H9 (cell line): Measurements from ENCODE around the gene GRIA4. TPM values are rescaled to one million over a fixed set of nuclear protein-coding genes. Genes with fewer than 3 reads are reported as not detected.

Experiments used
- DNase-seq: peaks from one replicate; pipeline ENCODE4 v3.0.0-alpha.2; 2017
- H2AFZ ChIP-seq: one replicate; pipeline ENCODE4 v1.6.1; 2013; ENCODE audit warnings: mild to moderate bottlenecking, low read length, control low read depth, moderate library complexity
- H2AK5ac ChIP-seq: 2 replicates; pipeline ENCODE4 v1.6.1; 2013; ENCODE audit warnings: low read length, control low read depth, mixed read lengths; ENCODE audit not compliant: insufficient read length
- H2BK120ac ChIP-seq: one replicate; pipeline ENCODE4 v1.6.1; 2013; ENCODE audit warnings: low read depth, mild to moderate bottlenecking, low read length, control low read depth, inconsistent platforms; ENCODE audit not compliant: poor library complexity, severe bottlenecking
- H2BK12ac ChIP-seq: 2 replicates; pipeline ENCODE4 v1.6.1; 2013; ENCODE audit warnings: low read length, control low read depth, mixed read lengths, low read depth; ENCODE audit not compliant: insufficient read length
- H2BK15ac ChIP-seq: 2 replicates; pipeline ENCODE4 v1.6.1; 2013; ENCODE audit warnings: low read depth, low read length, control low read depth
- H2BK20ac ChIP-seq: one replicate; pipeline ENCODE4 v1.6.1; 2013; ENCODE audit warnings: low read depth, mild to moderate bottlenecking, low read length, control low read depth, inconsistent platforms; ENCODE audit not compliant: poor library complexity, severe bottlenecking
- H2BK5ac ChIP-seq: 2 replicates; pipeline ENCODE4 v1.6.1; 2013; ENCODE audit warnings: low read length, control low read depth, mixed read lengths; ENCODE audit not compliant: insufficient read length
- H3K14ac ChIP-seq: 2 replicates; pipeline ENCODE4 v1.6.1; 2013; ENCODE audit warnings: low read length, control low read depth; ENCODE audit not compliant: insufficient read depth
- H3K18ac ChIP-seq: 2 replicates; pipeline ENCODE4 v1.6.1; 2013; ENCODE audit warnings: low read depth, mild to moderate bottlenecking, mixed read lengths, low read length, control low read depth; ENCODE audit not compliant: insufficient read length
- H3K23ac ChIP-seq: 2 replicates; pipeline ENCODE4 v1.6.1; 2013; ENCODE audit warnings: low read length, control low read depth, mixed read lengths, low read depth; ENCODE audit not compliant: insufficient read length
- H3K23me2 ChIP-seq: 2 replicates; pipeline ENCODE4 v1.6.1; 2013; ENCODE audit warnings: low read depth, mild to moderate bottlenecking, mixed read lengths, low read length, control low read depth; ENCODE audit not compliant: insufficient read length, poor library complexity, severe bottlenecking
- H3K27ac ChIP-seq: 2 replicates; pipeline ENCODE4 v1.5.1; 2013; ENCODE audit warnings: low read length, control low read depth, mixed read lengths, low read depth; ENCODE audit not compliant: insufficient read length
- H3K27me3 ChIP-seq: 2 replicates; pipeline ENCODE4 v1.6.1; 2013; ENCODE audit warnings: low read length, control low read depth, inconsistent platforms; ENCODE audit not compliant: insufficient read depth
- H3K4ac ChIP-seq: 2 replicates; pipeline ENCODE4 v1.6.1; 2013; ENCODE audit warnings: low read depth, mild to moderate bottlenecking, control low read depth, inconsistent platforms, low read length, moderate library complexity
- H3K4me1 ChIP-seq: 2 replicates; pipeline ENCODE4 v1.6.1; 2013; ENCODE audit warnings: low read length, control low read depth, inconsistent platforms; ENCODE audit not compliant: insufficient read depth
- H3K4me2 ChIP-seq: 2 replicates; pipeline ENCODE4 v1.6.1; 2013; ENCODE audit warnings: low read length, control low read depth, mixed read lengths; ENCODE audit not compliant: insufficient read length, insufficient read depth
- H3K56ac ChIP-seq: 2 replicates; pipeline ENCODE4 v1.6.1; 2013; ENCODE audit warnings: low read depth, mild to moderate bottlenecking, mixed read lengths, low read length, control low read depth; ENCODE audit not compliant: insufficient read length
- H3K79me1 ChIP-seq: 2 replicates; pipeline ENCODE4 v1.6.1; 2013; ENCODE audit warnings: low read depth, mild to moderate bottlenecking, moderate library complexity, low read length, control low read depth, inconsistent platforms; ENCODE audit not compliant: insufficient read depth, poor library complexity, severe bottlenecking
- H3K79me2 ChIP-seq: 2 replicates; pipeline ENCODE4 v1.6.1; 2013; ENCODE audit warnings: low read length, control low read depth, inconsistent platforms; ENCODE audit not compliant: insufficient read depth
- H3K9ac ChIP-seq: 2 replicates; pipeline ENCODE4 v1.6.1; 2013; ENCODE audit warnings: low read length, control low read depth, mixed read lengths; ENCODE audit not compliant: insufficient read length; ENCODE audit errors: extremely low read depth
- H3K9me3 ChIP-seq: one replicate; pipeline ENCODE4 v1.6.1; 2013; ENCODE audit warnings: low read depth, low read length, inconsistent platforms; ENCODE audit not compliant: control insufficient read depth
- H3T11ph ChIP-seq: one replicate; pipeline ENCODE4 v1.6.1; 2013; ENCODE audit warnings: mild to moderate bottlenecking, low read length, control low read depth, inconsistent platforms
- H4K20me1 ChIP-seq: one replicate; pipeline ENCODE4 v1.6.1; 2013; ENCODE audit not compliant: control insufficient read depth, insufficient read length, insufficient read depth
- H4K5ac ChIP-seq: 2 replicates; pipeline ENCODE4 v1.6.1; 2013; ENCODE audit warnings: low read depth, mild to moderate bottlenecking, mixed read lengths, low read length, control low read depth; ENCODE audit not compliant: insufficient read length
- H4K8ac ChIP-seq: replicated peaks from 2 replicates; pipeline ENCODE4 v1.6.1; 2013; ENCODE audit warnings: low read length, control low read depth, mixed read lengths, low read depth; ENCODE audit not compliant: insufficient read length
- H4K91ac ChIP-seq: 2 replicates; pipeline ENCODE4 v1.6.1; 2013; ENCODE audit warnings: low read depth, mild to moderate bottlenecking, moderate library complexity, mixed read lengths, low read length, control low read depth; ENCODE audit not compliant: insufficient read length
- H3K27ac Mint-ChIP-seq, 3 experiments: 2 replicates in 2 of 3; 3 replicates in 1 of 3; pipeline ENCODE4 v1.8.0; 2020 to 2021; ENCODE audit warnings: mixed read lengths in 3 of 3, mild to moderate bottlenecking in 1 of 3, moderate library complexity in 1 of 3
- H3K27me3 Mint-ChIP-seq: 2 replicates; pipeline ENCODE4 v1.8.0; 2021; ENCODE audit warnings: low read depth, mild to moderate bottlenecking, moderate library complexity, mixed read lengths
- H3K36me3 Mint-ChIP-seq, 3 experiments: 2 replicates in 2 of 3; 3 replicates in 1 of 3; pipeline ENCODE4 v1.8.0; 2020 to 2021; ENCODE audit warnings: low read depth in 3 of 3, mixed read lengths in 3 of 3; ENCODE audit not compliant: insufficient read depth in 1 of 3
- H3K4me1 Mint-ChIP-seq, 2 experiments: 2 replicates each; pipeline ENCODE4 v1.8.0; 2020; ENCODE audit warnings: mixed read lengths in 2 of 2
- H3K4me3 Mint-ChIP-seq, 2 experiments: 2 replicates in 1 of 2; 3 replicates in 1 of 2; pipeline ENCODE4 v1.8.0; 2020 to 2021; ENCODE audit warnings: mild to moderate bottlenecking in 2 of 2, mixed read lengths in 2 of 2, moderate library complexity in 1 of 2
- H3K9me3 Mint-ChIP-seq, 2 experiments: 2 replicates in 1 of 2; 3 replicates in 1 of 2; pipeline ENCODE4 v1.8.0; 2020; ENCODE audit warnings: mild to moderate bottlenecking in 2 of 2, mixed read lengths in 2 of 2, moderate library complexity in 1 of 2
- WGBS: extraction: QIAGEN DNeasy Blood & Tissue Kit; methylation state at CpG from one replicate; pipeline ENCODE4 v1.1.7; 2013; ENCODE audit warnings: missing lambda C conversion rate, low lambda C conversion rate, mixed read lengths; ENCODE audit not compliant: insufficient read length; ENCODE audit errors: extremely low coverage; 5-methylcytosine and 5-hydroxymethylcytosine counted together
- total RNA-seq: library from RNA; stranded (reverse); gene quantifications from 2 replicates; pipeline ENCODE4 v1.2.1, GENCODE V29; 2021
- TF ChIP-seq, protein P1 (sequence below): fragments of 200-600 bp; sonication (generic); conservative IDR thresholded peaks from 3 replicates; pipeline ENCODE4 v1.8.0; 2021; ENCODE audit warnings: antibody characterized with exemption, mild to moderate bottlenecking

The GRIA4 gene
- total RNA-seq, 1 experiment from 2014 or later = 0.83 TPM

DNA sequence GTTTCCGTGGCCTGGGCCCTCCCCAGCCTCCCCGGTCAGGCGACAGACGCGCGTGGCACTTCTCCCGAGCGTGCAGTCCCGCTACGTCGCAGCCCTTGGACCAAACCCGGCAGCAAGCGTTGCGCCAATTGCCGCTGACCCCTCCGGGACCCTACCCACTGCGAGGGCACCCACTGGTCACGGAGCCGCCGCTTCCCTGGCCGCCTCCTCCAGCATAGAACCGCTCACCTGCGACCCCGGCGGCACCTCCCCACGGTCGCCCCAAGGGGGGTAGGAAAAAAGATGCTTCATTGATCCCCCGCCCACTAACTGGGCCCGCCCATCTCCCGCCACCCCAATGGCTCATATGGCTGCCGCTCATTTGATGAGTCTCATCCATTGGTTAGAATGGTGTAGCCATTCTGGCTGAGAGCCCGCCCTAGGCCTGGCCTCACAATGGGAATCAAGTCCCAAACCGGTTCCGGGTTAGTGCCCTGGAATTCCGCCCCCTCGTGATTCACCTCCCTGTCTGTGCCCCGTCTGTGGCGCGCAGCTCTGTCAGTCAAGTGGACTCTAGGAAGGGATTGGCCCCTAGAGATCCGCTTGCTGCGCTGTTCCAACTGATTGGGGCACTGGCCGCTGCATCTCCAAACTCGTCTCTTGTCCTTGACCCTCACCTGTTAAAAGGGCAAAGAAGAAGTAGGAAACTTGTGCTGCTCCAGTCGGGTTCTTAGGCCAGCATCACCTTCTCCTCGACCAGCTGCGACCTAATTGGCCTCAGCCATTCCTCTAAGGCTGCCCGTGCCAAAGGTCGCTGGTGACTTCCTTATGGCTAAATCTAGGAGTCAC, 412.3 kb downstream of the GRIA4 start, which contains the start of gene MSANTD4:
Gene MSANTD4, minus strand, starts transcription at position 274 of the 828 bp plus-strand sequence. CDS start 11,323 bp downstream, outside the sequence.
- Histone ChIP-seq H3K27ac (peak within 1 kb of the TSS; percentile 21), H3K79me1 (peaks cover 3% of the 10 kb centered on the region), H3K56ac (no peak within 1 kb of the TSS), H4K5ac (no peak within 1 kb of the TSS), H3K23me2 (peaks cover 3% of the 10 kb centered on the region), H3K9ac (peak within 1 kb of the TSS; percentile 88), H3K4me2 (peak within 1 kb of the TSS; percentile 64), H2BK20ac (no peak within 1 kb of the TSS), H4K91ac (no peak within 1 kb of the TSS), H3K79me2 (peaks cover 9% of the 10 kb centered on the region; the same call in 1 of the 2 replicates), H3K9me3 (no peaks in the 10 kb centered on the region), H2AK5ac (peak within 1 kb of the TSS; percentile 13), H3T11ph (no peak within 1 kb of the TSS), H2BK12ac (no peak within 1 kb of the TSS), H3K14ac (peak within 1 kb of the TSS; percentile 94), H3K23ac (no peak within 1 kb of the TSS), H3K18ac (peak within 1 kb of the TSS; percentile 81), H3K4me1 (no peaks in the 10 kb centered on the region), H2BK120ac (no peak within 1 kb of the TSS), H4K8ac (no peak within 1 kb of the TSS), H2BK15ac (0 out of 2 replicates have a peak within 1 kb of the TSS, but pooled peaks have one; percentile 38), H3K4ac (no peak within 1 kb of the TSS), H4K20me1 (no peaks in the 10 kb centered on the region), H3K27me3 (no peaks in the 10 kb centered on the region), H2BK5ac (no peak within 1 kb of the TSS), H2AFZ (peak within 1 kb of the TSS; percentile 78)
- H3K4me1 Mint-ChIP-seq = peaks cover 32 to 34% of the 10 kb centered on the region in 2 experiments
- H3K27ac Mint-ChIP-seq = peak within 1 kb of the TSS; percentile 87 to 96 (median 93)
- peaks cover 0 to 2% of the 10 kb centered on the region in 2 experiments; a peak in 2 of 5 replicates for H3K9me3 Mint-ChIP-seq
- peaks cover 2 to 5% (median 4%) of the 10 kb centered on the region in 3 experiments; a peak in 4 of 7 replicates for H3K36me3 Mint-ChIP-seq
- no peaks in the 10 kb centered on the region for H3K27me3 Mint-ChIP-seq
- H3K4me3 Mint-ChIP-seq = peak within 1 kb of the TSS; percentile 91 to 97
- TF ChIP-seq, protein P1, sequence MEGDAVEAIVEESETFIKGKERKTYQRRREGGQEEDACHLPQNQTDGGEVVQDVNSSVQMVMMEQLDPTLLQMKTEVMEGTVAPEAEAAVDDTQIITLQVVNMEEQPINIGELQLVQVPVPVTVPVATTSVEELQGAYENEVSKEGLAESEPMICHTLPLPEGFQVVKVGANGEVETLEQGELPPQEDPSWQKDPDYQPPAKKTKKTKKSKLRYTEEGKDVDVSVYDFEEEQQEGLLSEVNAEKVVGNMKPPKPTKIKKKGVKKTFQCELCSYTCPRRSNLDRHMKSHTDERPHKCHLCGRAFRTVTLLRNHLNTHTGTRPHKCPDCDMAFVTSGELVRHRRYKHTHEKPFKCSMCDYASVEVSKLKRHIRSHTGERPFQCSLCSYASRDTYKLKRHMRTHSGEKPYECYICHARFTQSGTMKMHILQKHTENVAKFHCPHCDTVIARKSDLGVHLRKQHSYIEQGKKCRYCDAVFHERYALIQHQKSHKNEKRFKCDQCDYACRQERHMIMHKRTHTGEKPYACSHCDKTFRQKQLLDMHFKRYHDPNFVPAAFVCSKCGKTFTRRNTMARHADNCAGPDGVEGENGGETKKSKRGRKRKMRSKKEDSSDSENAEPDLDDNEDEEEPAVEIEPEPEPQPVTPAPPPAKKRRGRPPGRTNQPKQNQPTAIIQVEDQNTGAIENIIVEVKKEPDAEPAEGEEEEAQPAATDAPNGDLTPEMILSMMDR = no peak
- DNase-seq = peak; percentile 99
- no CpG with 5 or more reads among the region's 48 CpGs for WGBS
